GM12875 (cell line): ENCODE data around the gene COX6A1.
"Not testable (repeated sequence)": the region's sequence is repeated elsewhere in the genome, so short reads cannot be mapped to it uniquely, and the experiment has no call there.

Experiments
- H3K4me3 ChIP-seq: one replicate; pipeline ENCODE4 v1.5.1; 2011; ENCODE audit warnings: low read depth, low read length, control low read depth
- CTCF ChIP-seq: IDR thresholded peaks from 2 replicates; pipeline ENCODE4 v1.5.1; 2011; ENCODE audit warnings: low read depth, mild to moderate bottlenecking, control low read depth, inconsistent platforms, low read length, moderate library complexity, borderline replicate concordance; ENCODE audit not compliant: insufficient read depth

The COX6A1 gene

GRCh38 chr12:120445911-120446843 is 8.3 kb downstream of the COX6A1 start, which contains the start of the genes GATC and TRIAP1:
GATC (plus strand) TSS chr12:120446444; CDS start chr12:120446481, 37 bp downstream.
TRIAP1 (minus strand) TSS chr12:120446384; CDS start chr12:120446372, 12 bp downstream.
- no peak for TF ChIP-seq CTCF
- peak within 1 kb of the TSS; percentile 96 for H3K4me3 ChIP-seq

- H3K4me3 ChIP-seq, result peak overlapping the region; percentile 96
Measured at GRCh38 chr12:120446844-120447178, 8.9 kb downstream of the COX6A1 start.

GRCh38 chr12:120447992-120448391 is 10.1 kb downstream of the COX6A1 start:
- TF ChIP-seq CTCF, result no peak
- no peak overlapping the region for H3K4me3 ChIP-seq

GRCh38 chr12:120452524-120452923 is 14.6 kb downstream of the COX6A1 start:
- H3K4me3 ChIP-seq, result not testable (repeated sequence)

- no peak overlapping the region for H3K4me3 ChIP-seq
- TF ChIP-seq CTCF, result no peak
Measured at GRCh38 chr12:120453060-120453750, 15.3 kb downstream of the COX6A1 start.

- TF ChIP-seq CTCF, result peak; percentile 62
- no peak overlapping the region for H3K4me3 ChIP-seq
Measured at GRCh38 chr12:120453977-120454376, 16.1 kb downstream of the COX6A1 start.

GRCh38 chr12:120455302-120455701 is 17.4 kb downstream of the COX6A1 start:
- no peak for TF ChIP-seq CTCF

GRCh38 chr12:120457133-120457532 is 19.2 kb downstream of the COX6A1 start:
- no peak overlapping the region for H3K4me3 ChIP-seq
- peak; percentile 42; the same call in 1 of the 2 replicates for TF ChIP-seq CTCF

More at GRCh38 chr12:120455302-120455701, 17.4 kb downstream of the COX6A1 start:
- no peak overlapping the region for H3K4me3 ChIP-seq
